ENCODE data around the gene PRSS50. TPM values are rescaled to one million over a fixed set of nuclear protein-coding genes. Genes with fewer than 3 reads are reported as not detected.

Gene PRSS50
- polyA plus RNA-seq, 1 of the 3 experiments (the other 2 are of a cell fraction), result not detected

- WGBS (ENCODE audit: low lambda C conversion rate), result 75% methylated on average over 5 of the region's 6 CpGs
These were observed 6.9 kb downstream of the PRSS50 start for GRCh38 chr3:46710671-46711295.

More at GRCh38 chr3:46710671-46711295, 6.9 kb downstream of the PRSS50 start:
- no peaks in the 10 kb centered on the region for H3K9me3 ChIP-seq
- H3K9me2 ChIP-seq, result no peaks in the 10 kb centered on the region
- H3F3A ChIP-seq (replicated peaks; ENCODE audit: insufficient read depth), result no peaks in the 10 kb centered on the region
- no peaks in the 10 kb centered on the region for H3K79me2 ChIP-seq (ENCODE audit: insufficient read depth)
- H2AFZ ChIP-seq (ENCODE audit: low read depth), result no peak overlapping the region
- H3K27me3 ChIP-seq (ENCODE audit: insufficient read depth), result no peaks in the 10 kb centered on the region
- DNase-seq, result no peak
- no peak for TF ChIP-seq PBX3 (IDR thresholded peaks at IDR 0.05)
- no peak for TF ChIP-seq EP300 (IDR thresholded peaks at IDR 0.05; ENCODE audit: borderline replicate concordance in 1 of 2, low read depth in 1 of 2, low read length in 1 of 2)
- no peak for TF ChIP-seq TAF1 (IDR thresholded peaks at IDR 0.05; ENCODE audit: borderline replicate concordance, low read depth, low read length)
- no peak for TF ChIP-seq USF1 (IDR thresholded peaks at IDR 0.05; ENCODE audit: borderline replicate concordance, low read depth)
- TF ChIP-seq SMC3 (IDR thresholded peaks at IDR 0.05; ENCODE audit: low read depth, low read length), result no peak
- no peak for TF ChIP-seq EZH2phosphoT487 (IDR thresholded peaks at IDR 0.05; ENCODE audit: borderline replicate concordance, low read depth)
- no peak for TF ChIP-seq USF2 (IDR thresholded peaks at IDR 0.05; ENCODE audit: borderline replicate concordance, low read depth, low read length)
- no peak for TF ChIP-seq JUND (IDR thresholded peaks at IDR 0.05)
- TF ChIP-seq FOSL2 (IDR thresholded peaks at IDR 0.05; ENCODE audit: borderline replicate concordance, low read depth), result no peak
- TF ChIP-seq NFIC (IDR thresholded peaks at IDR 0.05; ENCODE audit: borderline replicate concordance), result no peak
- TF ChIP-seq TCF12 (IDR thresholded peaks at IDR 0.05), result no peak
- TF ChIP-seq TEAD4 (IDR thresholded peaks at IDR 0.05; ENCODE audit: borderline replicate concordance, insufficient read depth), result no peak
- no peak for TF ChIP-seq FOXJ3 (CRISPR knock-in tag; IDR thresholded peaks at IDR 0.05)
- no peak for TF ChIP-seq ELF1 (IDR thresholded peaks at IDR 0.05)
- TF ChIP-seq CHD2 (IDR thresholded peaks at IDR 0.05; ENCODE audit: low read length, partially characterized antibody), result no peak
- TF ChIP-seq CTCF (IDR thresholded peaks at IDR 0.05), result no peak
- TF ChIP-seq MEF2A (IDR thresholded peaks at IDR 0.05; ENCODE audit: borderline replicate concordance, low read depth), result no peak
- ChIA-PET CTCF (interaction anchor here (1.2 to 2.6 kb wide), 6 partner anchors 8 to 222 kb away, joined by 3 to 11 read pairs (median 6); no protein-coding TSS in a partner anchor), POLR2A (no interaction called here)
- no peak overlapping the region for H3K4me2 ChIP-seq
- no peak overlapping the region for H3K27ac ChIP-seq (ENCODE audit: low read depth in 2 of 2, low read length in 1 of 2)
- H3K36me3 ChIP-seq (replicated peaks in 1 of 2; ENCODE audit: control insufficient read depth in 1 of 2, insufficient read depth in 2 of 2, low read length in 1 of 2), result no peaks in the 10 kb centered on the region
- no peaks in the 10 kb centered on the region for H4K20me1 ChIP-seq (ENCODE audit: insufficient read depth)
- no peak overlapping the region for H3K9ac ChIP-seq
- H3K4me3 ChIP-seq (ENCODE audit: low read depth in 2 of 2, low read length in 1 of 2), result no peak overlapping the region
- no peaks in the 10 kb centered on the region; a peak in 1 of 4 replicates for H3K4me1 ChIP-seq (ENCODE audit: control insufficient read depth in 1 of 2, insufficient read depth in 2 of 2, low read depth in 1 of 2, low read length in 1 of 2)
